Measurements from ENCODE around the gene CFAP161. TPM values are rescaled to one million over a fixed set of nuclear protein-coding genes. Genes with fewer than 3 reads are reported as not detected.
"Not testable (repeated sequence)": the region's sequence is repeated elsewhere in the genome, so short reads cannot be mapped to it uniquely, and the experiment has no call there.

CFAP161 gene
- total RNA-seq, 1 donor from 2014 or later = not detected

- Mint-ChIP-seq H3K27ac (no peak overlapping the region), H3K9me3 (no peaks in the 10 kb centered on the region), H3K4me1 (peaks cover 29% of the 10 kb centered on the region), H3K36me3 (ENCODE audit: low read depth) (no peaks in the 10 kb centered on the region), H3K4me3 (no peak overlapping the region), H3K27me3 (peaks cover 9% of the 10 kb centered on the region)
- DNase-seq = no peak
- intact Hi-C loops (cut with micrococcal nuclease) = no loop called here
Measured at GRCh38 chr15:81157195-81157938, 23.3 kb downstream of the CFAP161 start.

GRCh38 chr15:81157939-81158223 lies 23.8 kb downstream of the CFAP161 start:
- no peak for DNase-seq
- Mint-ChIP-seq H3K27ac (no peak overlapping the region), H3K27me3 (peaks cover 9% of the 10 kb centered on the region), H3K36me3 (ENCODE audit: low read depth) (no peaks in the 10 kb centered on the region), H3K9me3 (no peaks in the 10 kb centered on the region), H3K4me3 (no peak overlapping the region), H3K4me1 (peaks cover 31% of the 10 kb centered on the region)
- intact Hi-C loops (cut with micrococcal nuclease) = no loop called here

GRCh38 chr15:81158561-81158960 lies 24.5 kb downstream of the CFAP161 start:
- intact Hi-C loops (cut with micrococcal nuclease); DNase-seq; H3K4me3 Mint-ChIP-seq; H3K9me3 Mint-ChIP-seq; H3K27ac Mint-ChIP-seq; H3K27me3 Mint-ChIP-seq; H3K36me3 Mint-ChIP-seq (ENCODE audit: low read depth): not testable (repeated sequence)
- H3K4me1 Mint-ChIP-seq = peaks cover 31% of the 10 kb centered on the region

GRCh38 chr15:81160312-81161159 lies 26.5 kb downstream of the CFAP161 start:
- Mint-ChIP-seq H3K36me3 (ENCODE audit: low read depth) (no peaks in the 10 kb centered on the region), H3K27ac (peak overlapping the region; percentile 30), H3K4me1 (peaks cover 40% of the 10 kb centered on the region), H3K9me3 (no peaks in the 10 kb centered on the region), H3K27me3 (peaks cover 6% of the 10 kb centered on the region), H3K4me3 (no peak overlapping the region)
- DNase-seq = no peak
- intact Hi-C loops (cut with micrococcal nuclease) = loop anchor here (10.0 kb wide), 1 partner anchor 174 kb away; no protein-coding TSS in a partner anchor

GRCh38 chr15:81161160-81161673 lies 27.1 kb downstream of the CFAP161 start:
- peak overlapping the region; percentile 22 for H3K4me3 Mint-ChIP-seq
- H3K36me3 Mint-ChIP-seq (ENCODE audit: low read depth) = no peaks in the 10 kb centered on the region
- no peaks in the 10 kb centered on the region for H3K9me3 Mint-ChIP-seq
- peak overlapping the region; percentile 30 for H3K27ac Mint-ChIP-seq
- peaks cover 38% of the 10 kb centered on the region for H3K4me1 Mint-ChIP-seq
- intact Hi-C loops (cut with micrococcal nuclease) = loop anchor here (10.0 kb wide), 1 partner anchor 174 kb away; no protein-coding TSS in a partner anchor
- peak; percentile 66 for DNase-seq
- peaks cover 6% of the 10 kb centered on the region for H3K27me3 Mint-ChIP-seq

GRCh38 chr15:81161851-81162250 lies 27.8 kb downstream of the CFAP161 start:
- intact Hi-C loops (cut with micrococcal nuclease) = loop anchor here (10.0 kb wide), 1 partner anchor 173 kb away; no protein-coding TSS in a partner anchor
- no peaks in the 10 kb centered on the region for H3K9me3 Mint-ChIP-seq
- DNase-seq = no peak
- peak overlapping the region; percentile 22 for H3K4me3 Mint-ChIP-seq
- peak overlapping the region; percentile 2 for H3K27ac Mint-ChIP-seq
- peaks cover 39% of the 10 kb centered on the region for H3K4me1 Mint-ChIP-seq
- H3K27me3 Mint-ChIP-seq = peaks cover 6% of the 10 kb centered on the region
- H3K36me3 Mint-ChIP-seq (ENCODE audit: low read depth) = no peaks in the 10 kb centered on the region

- H3K27ac Mint-ChIP-seq = no peak overlapping the region
- no peaks in the 10 kb centered on the region for H3K9me3 Mint-ChIP-seq
- intact Hi-C loops (cut with micrococcal nuclease) = loop anchor here (10.0 kb wide), 1 partner anchor 171 kb away; no protein-coding TSS in a partner anchor
- H3K27me3 Mint-ChIP-seq = peaks cover 2% of the 10 kb centered on the region
- peaks cover 46% of the 10 kb centered on the region for H3K4me1 Mint-ChIP-seq
- DNase-seq = no peak
- H3K4me3 Mint-ChIP-seq = no peak overlapping the region
- H3K36me3 Mint-ChIP-seq (ENCODE audit: low read depth) = no peaks in the 10 kb centered on the region
Measured at GRCh38 chr15:81163961-81164800, 30.1 kb downstream of the CFAP161 start.

GRCh38 chr15:81165535-81165934 lies 31.5 kb downstream of the CFAP161 start:
- peaks cover 44% of the 10 kb centered on the region for H3K4me1 Mint-ChIP-seq
- intact Hi-C loops (cut with micrococcal nuclease) = loop anchor here (10.0 kb wide), 1 partner anchor 169 kb away; no protein-coding TSS in a partner anchor
- H3K36me3 Mint-ChIP-seq (ENCODE audit: low read depth) = no peaks in the 10 kb centered on the region
- DNase-seq = no peak
- H3K27me3 Mint-ChIP-seq = peaks cover 4% of the 10 kb centered on the region
- H3K4me3 Mint-ChIP-seq = no peak overlapping the region
- peak overlapping the region; percentile 40 for H3K27ac Mint-ChIP-seq
- H3K9me3 Mint-ChIP-seq = no peaks in the 10 kb centered on the region

- DNase-seq = no peak
- Mint-ChIP-seq H3K27me3 (peaks cover 13% of the 10 kb centered on the region), H3K4me1 (peaks cover 33% of the 10 kb centered on the region), H3K27ac (no peak overlapping the region), H3K4me3 (peak overlapping the region; percentile 44), H3K9me3 (no peaks in the 10 kb centered on the region), H3K36me3 (ENCODE audit: low read depth) (no peaks in the 10 kb centered on the region)
- intact Hi-C loops (cut with micrococcal nuclease) = loop anchor here (10.0 kb wide), 1 partner anchor 168 kb away; no protein-coding TSS in a partner anchor
Measured at GRCh38 chr15:81166636-81167305, 32.7 kb downstream of the CFAP161 start.

GRCh38 chr15:81168131-81168526 lies 34.1 kb downstream of the CFAP161 start:
- intact Hi-C loops (cut with micrococcal nuclease) = loop anchor here (10.0 kb wide), 1 partner anchor 167 kb away; no protein-coding TSS in a partner anchor

GRCh38 chr15:81168644-81169043 lies 34.6 kb downstream of the CFAP161 start:
- peaks cover 25% of the 10 kb centered on the region for H3K4me1 Mint-ChIP-seq
- DNase-seq = no peak
- intact Hi-C loops (cut with micrococcal nuclease) = loop anchor here (10.0 kb wide), 1 partner anchor 166 kb away; no protein-coding TSS in a partner anchor
- peaks cover 23% of the 10 kb centered on the region for H3K27me3 Mint-ChIP-seq
- H3K9me3 Mint-ChIP-seq = no peaks in the 10 kb centered on the region
- no peak overlapping the region for H3K4me3 Mint-ChIP-seq
- no peak overlapping the region for H3K27ac Mint-ChIP-seq
- H3K36me3 Mint-ChIP-seq (ENCODE audit: low read depth) = no peaks in the 10 kb centered on the region

More at GRCh38 chr15:81168131-81168526, 34.1 kb downstream of the CFAP161 start:
- Mint-ChIP-seq H3K27ac (no peak overlapping the region), H3K36me3 (ENCODE audit: low read depth) (no peaks in the 10 kb centered on the region), H3K4me1 (peaks cover 25% of the 10 kb centered on the region), H3K27me3 (peaks cover 22% of the 10 kb centered on the region), H3K4me3 (no peak overlapping the region), H3K9me3 (no peaks in the 10 kb centered on the region)
- no peak for DNase-seq

GRCh38 chr15:81170511-81170910 lies 36.4 kb downstream of the CFAP161 start:
- Mint-ChIP-seq H3K4me3 (no peak overlapping the region), H3K4me1 (peaks cover 14% of the 10 kb centered on the region), H3K27me3 (peaks cover 23% of the 10 kb centered on the region), H3K27ac (no peak overlapping the region), H3K36me3 (ENCODE audit: low read depth) (no peaks in the 10 kb centered on the region), H3K9me3 (no peaks in the 10 kb centered on the region)
- intact Hi-C loops (cut with micrococcal nuclease) = no loop called here
- no peak for DNase-seq

GRCh38 chr15:81171286-81171685 lies 37.2 kb downstream of the CFAP161 start:
- H3K36me3 Mint-ChIP-seq (ENCODE audit: low read depth) = no peaks in the 10 kb centered on the region
- intact Hi-C loops (cut with micrococcal nuclease) = no loop called here
- DNase-seq = no peak
- peaks cover 23% of the 10 kb centered on the region for H3K27me3 Mint-ChIP-seq
- H3K27ac Mint-ChIP-seq = no peak overlapping the region
- H3K4me3 Mint-ChIP-seq = no peak overlapping the region
- no peaks in the 10 kb centered on the region for H3K9me3 Mint-ChIP-seq
- H3K4me1 Mint-ChIP-seq = peaks cover 14% of the 10 kb centered on the region

Data from activated CD4-positive, alpha-beta T cell treated with anti-CD3 and anti-CD28 coated beads, Interleukin-2, amount 10 ng/mL, durations not matched to agents 24 days and 14 days (primary cell).